Peyer's patch (tissue), 4 donors: ENCODE measurements around the gene RAPGEF1.

ENCODE experiments used
- POLR2A ChIP-seq, 2 donors: fragments of 450-650 bp; IDR thresholded peaks; one replicate each; pipeline ENCODE4 v1.5.1; 2017; ENCODE audit warnings: antibody characterized with exemption in 2 of 2, mild to moderate bottlenecking in 2 of 2, moderate library complexity in 2 of 2
- TF ChIP-seq, protein P1 (sequence below), 6 experiments: fragments of 450-650 bp in 4 of 6; fragments of 200-600 bp in 2 of 6; sonication (generic) in 1 of 6; IDR thresholded peaks; one replicate each; pipeline ENCODE4 v1.5.1; 2017 to 2019; ENCODE audit warnings: antibody characterized with exemption in 6 of 6, mild to moderate bottlenecking in 3 of 6, moderate library complexity in 1 of 6

DNA sequence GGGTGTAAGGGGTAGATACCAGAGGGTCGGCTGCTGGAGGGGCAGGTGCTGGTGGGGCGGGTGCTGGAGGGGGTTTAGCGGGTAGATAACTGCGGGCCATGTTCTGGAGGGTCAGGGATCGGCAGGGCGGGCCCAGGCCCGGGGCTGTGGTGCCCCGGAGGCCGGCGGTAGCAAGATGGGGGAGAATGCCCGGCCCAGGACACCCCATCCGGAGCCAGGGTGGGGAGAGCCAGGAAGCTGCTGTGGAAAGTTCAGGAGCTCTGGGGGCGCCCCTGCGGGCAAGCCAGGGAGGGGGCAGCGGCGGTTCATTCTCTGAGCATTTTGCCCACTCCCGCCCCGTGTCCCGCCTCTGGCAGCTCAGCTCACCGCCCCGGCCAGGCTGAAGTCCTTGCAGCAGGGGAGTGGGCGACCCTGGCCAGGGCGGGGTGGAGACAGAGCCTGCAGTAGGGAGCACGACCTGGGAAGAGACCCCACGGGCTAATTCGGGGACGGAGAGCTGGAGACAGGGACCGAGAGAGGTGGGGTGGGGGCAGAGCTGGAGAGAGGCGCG, 194.0 kb downstream of the RAPGEF1 start:
- no peak for TF ChIP-seq POLR2A (IDR thresholded peaks at IDR 0.05)
- TF ChIP-seq, protein P1, sequence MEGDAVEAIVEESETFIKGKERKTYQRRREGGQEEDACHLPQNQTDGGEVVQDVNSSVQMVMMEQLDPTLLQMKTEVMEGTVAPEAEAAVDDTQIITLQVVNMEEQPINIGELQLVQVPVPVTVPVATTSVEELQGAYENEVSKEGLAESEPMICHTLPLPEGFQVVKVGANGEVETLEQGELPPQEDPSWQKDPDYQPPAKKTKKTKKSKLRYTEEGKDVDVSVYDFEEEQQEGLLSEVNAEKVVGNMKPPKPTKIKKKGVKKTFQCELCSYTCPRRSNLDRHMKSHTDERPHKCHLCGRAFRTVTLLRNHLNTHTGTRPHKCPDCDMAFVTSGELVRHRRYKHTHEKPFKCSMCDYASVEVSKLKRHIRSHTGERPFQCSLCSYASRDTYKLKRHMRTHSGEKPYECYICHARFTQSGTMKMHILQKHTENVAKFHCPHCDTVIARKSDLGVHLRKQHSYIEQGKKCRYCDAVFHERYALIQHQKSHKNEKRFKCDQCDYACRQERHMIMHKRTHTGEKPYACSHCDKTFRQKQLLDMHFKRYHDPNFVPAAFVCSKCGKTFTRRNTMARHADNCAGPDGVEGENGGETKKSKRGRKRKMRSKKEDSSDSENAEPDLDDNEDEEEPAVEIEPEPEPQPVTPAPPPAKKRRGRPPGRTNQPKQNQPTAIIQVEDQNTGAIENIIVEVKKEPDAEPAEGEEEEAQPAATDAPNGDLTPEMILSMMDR (IDR thresholded peaks at IDR 0.05) = no peak
